IMR-90 (cell line): ENCODE results near the gene CARD10.

Source experiments
- BHLHE40 ChIP-seq: fragments of 150-350 bp; IDR thresholded peaks from 2 replicates; pipeline ENCODE4 v1.6.1; 2016; ENCODE audit warnings: mild to moderate bottlenecking, low read depth, low read length
- CTCF ChIP-seq: conservative IDR thresholded peaks from 2 replicates; pipeline ENCODE4 v1.5.1; 2012; ENCODE audit warnings: mild to moderate bottlenecking, low read depth, low read length, improper control_type of control experiment
- FOS ChIP-seq: fragments of 150-350 bp; IDR thresholded peaks from 2 replicates; pipeline ENCODE4 v1.6.1; 2016; ENCODE audit warnings: low read depth, low read length
- POLR2A ChIP-seq: IDR thresholded peaks from 2 replicates; pipeline ENCODE4 v1.6.1; 2012; ENCODE audit warnings: mild to moderate bottlenecking, low read depth, low read length
- SMC3 ChIP-seq: fragments of 150-350 bp; IDR thresholded peaks from 2 replicates; pipeline ENCODE4 v1.6.1; 2016; ENCODE audit warnings: low read depth, mild to moderate bottlenecking, antibody characterized with exemption, low read length, moderate library complexity
- TF ChIP-seq, protein P1 (sequence below): fragments of 150-350 bp; IDR thresholded peaks from 2 replicates; pipeline ENCODE4 v1.6.1; 2017; ENCODE audit warnings: mild to moderate bottlenecking, antibody characterized with exemption, low read length, low read depth
- TF ChIP-seq, protein P2 (sequence below): fragments of 150-350 bp; IDR thresholded peaks from 2 replicates; pipeline ENCODE4 v1.6.1; 2016; ENCODE audit warnings: low read depth, mild to moderate bottlenecking, low read length, moderate library complexity, borderline replicate concordance

DNA sequence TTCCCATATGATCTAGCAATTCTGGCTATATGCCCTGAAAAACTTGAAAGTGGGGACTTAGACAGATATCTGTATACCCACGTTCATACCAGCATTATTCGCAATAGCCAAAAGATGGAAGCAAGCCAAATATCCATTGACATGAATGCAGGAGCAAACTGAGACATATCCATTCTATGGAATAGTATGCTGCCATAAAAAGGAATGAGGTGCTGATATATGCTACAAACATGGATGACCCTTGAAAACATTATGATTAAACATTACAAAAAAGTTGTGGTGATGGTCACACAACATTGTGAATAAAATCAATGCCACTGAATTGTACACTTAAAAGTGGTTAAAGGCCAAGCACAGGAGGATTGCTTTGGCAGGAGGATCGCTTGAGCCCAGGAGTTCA lies 58.5 kb downstream of the CARD10 start:
- TF ChIP-seq CTCF (no peak), FOS (no peak), POLR2A (no peak), SMC3 (no peak), BHLHE40 (no peak)
- TF ChIP-seq, protein P1, sequence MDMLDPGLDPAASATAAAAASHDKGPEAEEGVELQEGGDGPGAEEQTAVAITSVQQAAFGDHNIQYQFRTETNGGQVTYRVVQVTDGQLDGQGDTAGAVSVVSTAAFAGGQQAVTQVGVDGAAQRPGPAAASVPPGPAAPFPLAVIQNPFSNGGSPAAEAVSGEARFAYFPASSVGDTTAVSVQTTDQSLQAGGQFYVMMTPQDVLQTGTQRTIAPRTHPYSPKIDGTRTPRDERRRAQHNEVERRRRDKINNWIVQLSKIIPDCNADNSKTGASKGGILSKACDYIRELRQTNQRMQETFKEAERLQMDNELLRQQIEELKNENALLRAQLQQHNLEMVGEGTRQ = no peak
- TF ChIP-seq, protein P2, sequence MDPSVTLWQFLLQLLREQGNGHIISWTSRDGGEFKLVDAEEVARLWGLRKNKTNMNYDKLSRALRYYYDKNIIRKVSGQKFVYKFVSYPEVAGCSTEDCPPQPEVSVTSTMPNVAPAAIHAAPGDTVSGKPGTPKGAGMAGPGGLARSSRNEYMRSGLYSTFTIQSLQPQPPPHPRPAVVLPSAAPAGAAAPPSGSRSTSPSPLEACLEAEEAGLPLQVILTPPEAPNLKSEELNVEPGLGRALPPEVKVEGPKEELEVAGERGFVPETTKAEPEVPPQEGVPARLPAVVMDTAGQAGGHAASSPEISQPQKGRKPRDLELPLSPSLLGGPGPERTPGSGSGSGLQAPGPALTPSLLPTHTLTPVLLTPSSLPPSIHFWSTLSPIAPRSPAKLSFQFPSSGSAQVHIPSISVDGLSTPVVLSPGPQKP = no peak
